HG03571 (cell line): ENCODE data around the gene STX5.
"Not testable (repeated sequence)": the region's sequence is repeated elsewhere in the genome, so short reads cannot be mapped to it uniquely, and the experiment has no call there.

Experiments used
- ATAC-seq: cut with Tn5 transposase; IDR thresholded peaks from one replicate; pipeline ENCODE4 v1.9.1; 2021; ENCODE audit not compliant: unreplicated experiment

STX5 gene

DNA sequence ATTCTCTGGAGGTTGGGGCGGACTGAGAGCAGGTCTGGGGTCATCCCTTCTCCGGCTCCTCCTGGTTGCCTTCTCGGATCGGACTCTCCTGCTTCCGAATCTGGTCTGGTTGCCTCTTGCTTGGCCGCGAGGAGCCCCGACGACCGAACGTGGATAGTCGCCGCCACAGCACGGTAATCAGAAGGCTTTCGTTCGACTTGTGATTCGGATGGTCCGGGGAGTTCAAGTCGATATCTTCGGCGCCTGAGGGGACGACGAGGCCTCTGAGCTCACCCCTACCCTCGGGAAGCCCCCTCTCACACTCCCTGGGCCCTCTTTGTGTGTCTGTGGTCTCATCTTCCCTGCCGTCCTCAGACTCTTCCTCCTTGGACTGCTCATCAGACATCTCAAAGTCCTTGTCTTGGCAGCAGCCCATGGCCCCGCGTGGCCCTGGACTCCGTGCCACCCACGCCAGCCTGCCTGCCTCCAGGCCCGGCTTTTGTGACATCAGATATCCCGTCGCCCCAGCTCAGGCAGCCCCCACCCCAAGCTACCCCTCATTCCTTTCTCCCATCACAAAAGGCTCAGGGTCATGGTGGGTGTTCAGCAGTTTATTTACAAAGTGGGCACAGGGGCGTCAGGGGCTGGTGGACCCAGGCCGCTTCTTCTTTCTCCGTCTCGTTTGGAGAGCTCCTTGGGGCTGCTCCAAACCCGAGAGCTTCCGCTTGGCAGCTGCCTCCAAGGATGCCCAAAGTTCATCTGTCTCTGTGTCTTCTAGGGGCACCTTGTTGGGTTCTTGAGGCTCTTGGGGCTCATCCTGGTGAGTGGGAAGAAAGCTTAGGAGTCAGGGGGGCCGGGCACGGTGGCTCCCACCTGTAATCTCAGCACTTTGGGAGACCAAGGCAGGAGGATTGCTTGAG is 734 bp upstream of the STX5 start, which contains the start of gene TEX54:
TEX54 (minus strand) TSS at position 506 of the 899 bp plus-strand sequence.
- peak; percentile 10 for ATAC-seq

DNA sequence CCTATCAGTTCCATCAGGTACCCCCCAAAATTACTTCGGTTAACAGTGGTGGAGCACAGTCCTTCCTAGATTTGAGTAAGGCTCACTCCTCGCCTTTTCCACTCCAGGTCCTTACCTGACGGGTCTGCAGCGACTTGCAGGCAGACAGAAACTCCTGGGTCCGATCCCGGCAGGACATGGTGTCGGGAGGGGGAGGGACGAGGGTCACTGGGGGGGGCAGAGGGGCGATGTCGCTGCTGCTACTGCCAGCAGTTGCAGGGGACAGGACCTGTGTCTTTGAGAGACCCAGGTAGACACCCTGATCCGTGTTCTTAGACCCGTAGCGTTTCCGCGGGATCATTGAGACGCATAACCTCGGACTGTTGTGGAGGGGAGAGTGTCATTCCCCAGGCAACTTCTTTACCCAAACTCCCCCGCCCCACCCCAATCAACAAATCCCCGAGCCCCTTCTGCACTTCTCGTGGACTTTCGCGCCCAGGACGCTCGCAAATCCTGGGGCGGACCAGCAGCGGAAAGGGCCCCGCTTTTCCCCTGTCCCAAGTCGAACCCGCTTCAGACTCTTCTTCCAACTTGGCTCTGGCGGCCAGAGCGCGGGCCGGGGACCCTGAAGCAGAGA is 839 bp downstream of the STX5 start:
- no peak for ATAC-seq

DNA sequence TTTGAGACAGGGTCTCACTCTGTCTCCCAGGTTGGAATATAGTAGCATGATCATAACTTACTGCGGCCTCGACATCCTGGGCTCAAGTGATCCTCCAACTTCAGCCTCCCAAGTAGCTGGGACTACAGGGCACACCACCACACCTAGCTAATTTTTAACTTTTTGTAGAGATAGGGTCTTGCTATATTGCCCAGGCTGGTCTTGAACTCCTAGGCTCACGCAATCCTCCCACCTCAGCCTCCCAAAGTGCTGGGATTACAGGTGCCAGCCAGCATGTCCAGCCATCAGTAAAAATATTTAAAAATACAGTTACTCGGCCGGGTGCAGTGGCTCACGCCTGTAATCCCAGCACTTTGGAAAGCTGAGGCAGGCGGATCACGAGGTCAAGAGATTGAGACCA is 3.7 kb downstream of the STX5 start:
- ATAC-seq, result not testable (repeated sequence)

DNA sequence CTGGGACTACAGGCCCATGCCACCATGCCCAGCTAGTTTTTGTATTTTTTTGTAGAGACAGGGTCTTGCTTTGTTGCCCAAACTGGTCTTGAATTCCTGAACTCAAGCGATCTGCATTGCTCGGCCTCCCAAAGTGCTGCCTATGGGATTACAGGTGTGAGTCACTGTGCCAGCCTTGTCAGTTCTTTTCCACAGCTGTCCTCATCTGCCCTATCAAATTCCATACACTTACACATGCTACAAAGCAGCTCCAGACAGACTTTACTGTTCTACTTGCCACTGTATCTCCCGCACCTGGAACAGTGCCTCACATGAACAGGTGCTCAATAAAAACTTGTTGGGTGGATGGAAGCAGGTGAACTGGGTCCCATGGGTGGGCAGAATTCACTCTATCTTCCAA is 8.2 kb downstream of the STX5 start:
- ATAC-seq, result no peak

DNA sequence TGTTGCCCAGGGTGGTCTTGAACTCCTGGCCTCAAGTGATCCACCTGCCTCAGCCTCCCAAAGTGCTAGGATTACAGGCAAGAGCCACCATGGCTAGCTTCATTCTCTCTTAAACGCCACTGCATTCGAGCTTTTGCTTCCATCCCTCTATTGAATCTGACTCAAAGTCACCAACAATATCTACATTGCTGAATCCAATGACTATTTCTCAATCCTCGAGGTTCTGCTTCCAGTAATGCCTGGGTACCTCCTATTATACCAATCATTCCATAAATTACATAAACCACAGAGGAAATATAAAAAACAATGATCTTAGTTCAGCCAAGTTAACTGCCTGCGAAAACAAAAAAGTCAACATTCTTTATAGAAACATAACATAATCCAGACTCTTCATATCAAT is 14.7 kb downstream of the STX5 start:
- no peak for ATAC-seq

DNA sequence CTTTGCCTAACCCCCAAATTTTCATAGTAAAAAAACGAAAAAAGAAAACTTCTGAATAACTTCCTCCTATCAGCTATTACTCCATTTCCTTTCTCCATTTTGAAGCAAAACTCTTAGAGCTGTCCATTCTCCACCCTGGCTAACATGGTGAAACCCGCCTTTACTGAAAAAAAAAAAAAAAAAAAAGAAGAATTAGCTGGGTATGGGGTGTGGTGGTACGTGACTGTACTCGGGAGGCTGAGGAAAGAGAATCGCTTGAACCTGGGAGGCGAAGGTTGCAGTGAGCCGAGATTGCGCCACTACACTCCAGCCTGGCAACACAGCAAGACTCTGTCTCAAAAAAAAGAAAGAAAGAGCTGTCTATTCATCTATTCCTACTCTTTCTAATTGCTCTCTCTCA is 15.3 kb downstream of the STX5 start:
- no peak for ATAC-seq

DNA sequence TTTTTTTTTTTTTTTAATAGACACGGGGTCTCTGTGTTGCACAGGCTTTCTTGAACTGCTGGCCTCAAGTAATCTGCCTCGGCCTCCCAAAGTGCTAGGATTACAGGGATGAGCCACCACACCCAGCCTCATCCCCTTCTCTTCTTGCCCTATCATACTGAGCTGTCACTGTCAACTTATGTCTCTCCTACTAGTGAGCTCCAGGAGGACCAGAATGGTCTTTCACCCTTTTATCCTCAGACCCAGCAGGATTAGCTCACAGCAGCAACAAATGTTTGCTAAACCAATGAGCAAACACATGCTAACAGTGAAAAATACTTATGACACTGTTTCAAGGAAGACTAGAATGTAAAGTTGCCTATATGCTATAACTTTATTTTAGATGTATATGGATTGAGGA is 20.2 kb downstream of the STX5 start:
- no peak for ATAC-seq

DNA sequence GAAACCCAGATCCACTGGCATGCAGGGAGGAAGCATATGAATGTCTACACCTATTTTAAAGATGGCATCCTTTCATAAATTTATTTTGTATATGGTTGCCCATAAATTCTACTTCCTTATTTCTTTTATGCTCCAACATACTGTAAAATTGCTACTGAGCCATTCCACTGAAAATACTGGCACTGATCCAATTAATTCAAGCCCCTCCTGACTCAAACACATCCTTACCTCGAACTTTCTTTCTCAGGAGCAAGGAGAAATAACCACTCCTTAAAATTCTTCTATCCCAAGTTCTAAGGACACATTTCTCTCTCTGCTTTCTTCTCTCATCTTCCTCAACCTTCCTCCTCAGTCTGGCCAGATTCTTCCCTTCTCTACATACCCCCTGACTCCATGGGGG is 21.1 kb downstream of the STX5 start:
- ATAC-seq, result no peak

DNA sequence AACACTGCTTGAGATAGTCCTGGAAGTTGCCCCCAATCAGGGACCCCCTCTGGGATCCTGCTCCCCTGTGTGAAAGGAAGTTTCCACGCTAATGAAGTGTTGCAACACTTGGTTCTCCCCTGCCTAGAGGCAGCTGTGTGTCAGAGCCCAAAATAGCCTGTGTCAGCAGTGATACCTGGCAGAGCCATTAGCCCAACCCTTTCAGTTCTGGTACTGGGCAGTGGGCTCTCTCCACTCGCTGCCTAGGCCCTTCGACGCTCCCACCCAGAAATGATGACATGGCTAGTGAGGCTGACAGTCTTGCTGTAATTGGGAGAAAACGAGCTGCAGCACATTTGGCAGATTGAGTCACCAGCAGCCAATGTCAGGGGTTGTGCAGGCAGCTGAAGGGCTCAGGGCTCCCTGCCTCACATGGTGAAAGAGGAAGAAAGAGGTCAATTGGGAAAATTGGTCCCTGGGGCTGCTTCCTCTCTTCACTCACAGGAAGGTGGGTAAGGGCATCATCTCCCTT is 25.2 kb downstream of the STX5 start:
- ATAC-seq, result no peak

DNA sequence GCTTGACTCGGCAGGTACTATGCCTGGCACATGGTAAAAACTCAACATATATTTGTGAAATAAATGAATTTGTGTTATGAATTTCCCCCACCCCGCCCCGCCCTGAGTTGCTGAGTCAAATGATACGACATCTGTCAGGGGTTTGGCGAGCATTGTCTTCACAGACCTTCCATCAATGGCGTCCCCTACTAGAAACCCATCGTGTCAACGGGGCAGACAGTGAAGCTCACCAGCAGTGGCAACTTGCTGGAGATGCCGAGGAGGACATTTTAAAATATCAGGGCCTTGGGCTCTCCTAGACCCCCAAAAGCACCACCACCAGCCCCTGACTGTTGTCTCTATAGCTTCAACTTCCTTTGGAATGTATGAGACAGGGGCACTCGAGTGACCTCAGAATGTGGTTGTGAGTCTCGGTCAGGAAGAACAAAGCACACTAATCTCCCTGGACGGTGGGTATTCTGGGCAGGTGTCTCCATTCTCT is 25.9 kb downstream of the STX5 start:
- ATAC-seq, result no peak

DNA sequence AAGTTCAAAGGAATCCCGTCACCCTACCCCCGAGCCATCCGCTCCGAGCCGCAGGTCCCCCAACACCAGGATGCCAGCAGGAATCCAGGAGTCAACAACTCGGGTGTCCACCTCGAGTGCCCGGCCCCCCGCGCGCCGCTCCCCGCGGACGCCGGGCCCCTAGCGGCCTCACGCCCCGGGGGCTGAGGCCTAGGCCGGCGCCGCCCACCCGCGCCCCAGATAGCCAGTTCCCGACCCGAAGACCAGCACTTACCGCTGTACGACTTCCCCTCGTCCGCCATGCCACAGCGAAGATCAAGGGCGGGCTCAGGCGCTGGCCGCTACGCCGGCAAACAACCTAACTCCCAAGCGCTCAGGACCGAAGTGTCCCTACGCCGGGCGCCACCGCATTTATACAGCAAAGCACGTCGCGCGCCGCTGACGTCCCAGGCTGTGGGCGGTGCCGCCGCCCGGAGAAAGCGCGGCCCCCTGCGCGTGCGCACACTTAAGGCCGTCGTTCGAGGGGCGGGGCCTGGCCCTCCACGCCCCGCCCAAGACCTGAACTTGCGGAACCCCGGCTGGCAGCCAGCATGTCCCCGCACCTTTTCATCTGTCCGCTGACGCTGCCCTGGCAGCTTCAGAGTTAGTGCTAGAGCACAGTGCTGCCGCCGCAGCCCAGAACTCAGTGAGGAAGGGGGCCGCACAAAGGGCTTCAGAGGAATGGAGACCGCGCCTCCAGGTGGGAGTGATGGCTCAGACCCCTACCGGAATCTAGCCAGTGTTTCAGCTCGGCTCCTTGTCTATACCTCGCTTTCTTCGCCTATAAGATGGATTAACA is 26.6 kb downstream of the STX5 start, which contains the start of gene NXF1:
NXF1 (minus strand) TSS at position 365 of the 817 bp plus-strand sequence; CDS start at position 281, 84 bp downstream.
- peak; percentile 82 for ATAC-seq

DNA sequence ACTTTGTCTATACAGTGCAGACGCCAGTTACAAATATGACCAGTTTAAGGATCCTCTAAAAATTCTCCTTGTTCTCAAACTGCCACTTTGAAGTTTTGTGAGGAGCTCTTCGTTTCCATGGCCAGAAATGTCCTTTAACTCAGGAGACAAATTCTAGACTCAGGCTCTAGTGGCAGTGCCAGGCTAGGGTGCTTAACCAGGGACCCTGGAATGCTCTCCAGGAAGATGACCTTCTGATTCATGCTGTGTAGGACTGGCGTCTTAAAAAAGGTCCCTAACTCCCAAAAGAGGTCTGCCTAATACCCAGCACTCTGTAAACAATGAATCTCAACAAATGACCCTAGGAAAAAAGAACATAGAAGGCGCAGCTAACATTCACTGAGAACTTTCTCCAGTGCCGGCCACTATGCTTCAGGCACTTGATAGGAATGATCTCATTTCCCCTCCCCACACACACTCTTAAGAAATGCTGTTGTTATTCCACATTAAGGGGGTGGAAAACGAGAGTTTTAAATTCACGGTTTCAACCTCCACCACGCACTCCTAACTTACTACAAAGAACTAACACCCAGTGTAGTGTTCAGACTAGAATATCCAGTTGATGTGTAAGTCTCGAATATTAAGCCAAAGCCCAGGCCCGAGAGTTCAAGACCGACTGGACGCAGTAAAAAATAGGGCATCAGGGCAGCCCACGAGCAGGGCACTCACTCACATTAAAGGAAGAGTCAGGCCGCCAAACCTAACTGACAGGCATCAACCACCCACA is 27.4 kb downstream of the STX5 start:
- ATAC-seq, result no peak

DNA sequence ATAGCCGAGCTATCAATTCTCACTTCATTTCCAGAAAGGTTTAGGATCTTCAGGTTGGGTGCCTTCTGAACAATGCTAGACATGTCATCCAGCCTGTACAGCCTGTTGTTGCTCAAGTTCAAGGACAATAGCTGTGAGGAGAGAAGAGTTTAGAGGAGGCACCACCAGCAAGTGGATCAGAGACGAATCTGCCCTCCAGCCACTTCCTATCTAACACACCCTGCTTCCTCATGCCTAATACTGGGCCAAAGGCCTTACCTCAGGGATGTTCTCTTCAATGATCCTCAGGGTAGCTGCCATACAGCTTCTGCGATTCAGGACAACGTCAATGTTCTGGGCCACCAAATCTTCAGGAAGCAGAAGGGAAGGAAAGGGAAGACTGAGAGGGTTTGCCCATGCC is 30.8 kb downstream of the STX5 start:
- no peak for ATAC-seq

DNA sequence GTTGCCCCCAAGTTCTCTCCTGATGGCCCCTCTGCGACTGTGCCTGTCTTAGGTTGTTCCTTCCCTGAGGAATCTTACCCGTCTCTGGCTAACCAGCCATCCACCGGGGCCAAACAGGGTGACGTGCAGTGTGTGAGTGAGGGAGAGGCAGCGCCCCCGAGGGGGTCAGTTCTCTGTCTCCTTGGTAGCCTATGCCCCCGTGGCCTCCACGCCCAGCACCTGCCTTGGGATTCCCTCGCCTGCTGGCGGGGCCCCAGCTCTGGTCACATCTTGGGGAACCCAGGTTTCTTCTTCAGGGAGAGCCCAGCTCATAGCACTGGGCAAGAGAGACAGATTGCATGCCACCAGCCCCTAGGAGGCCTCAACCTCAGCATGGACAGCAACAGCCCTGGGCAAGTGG is 32.4 kb downstream of the STX5 start:
- no peak for ATAC-seq

DNA sequence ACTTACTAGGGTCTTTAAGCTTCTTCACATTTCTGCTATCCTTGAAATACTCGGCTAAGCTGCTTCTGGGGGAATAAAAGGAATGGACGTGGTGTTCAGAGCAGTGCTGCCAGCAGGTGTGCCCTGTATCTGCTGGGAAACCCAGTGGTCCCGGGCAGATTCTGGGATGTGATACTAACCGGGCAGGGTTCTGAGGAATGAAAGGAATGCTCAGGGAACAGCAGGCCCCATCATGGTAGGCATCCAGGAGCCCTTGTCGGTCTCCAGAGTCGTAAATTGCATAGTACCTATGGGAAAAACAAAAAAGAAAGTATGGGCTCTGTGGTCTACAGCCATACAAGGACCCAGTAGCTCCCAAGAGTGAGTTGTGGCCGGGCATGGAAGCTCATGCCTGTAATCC is 35.6 kb downstream of the STX5 start:
- no peak for ATAC-seq

DNA sequence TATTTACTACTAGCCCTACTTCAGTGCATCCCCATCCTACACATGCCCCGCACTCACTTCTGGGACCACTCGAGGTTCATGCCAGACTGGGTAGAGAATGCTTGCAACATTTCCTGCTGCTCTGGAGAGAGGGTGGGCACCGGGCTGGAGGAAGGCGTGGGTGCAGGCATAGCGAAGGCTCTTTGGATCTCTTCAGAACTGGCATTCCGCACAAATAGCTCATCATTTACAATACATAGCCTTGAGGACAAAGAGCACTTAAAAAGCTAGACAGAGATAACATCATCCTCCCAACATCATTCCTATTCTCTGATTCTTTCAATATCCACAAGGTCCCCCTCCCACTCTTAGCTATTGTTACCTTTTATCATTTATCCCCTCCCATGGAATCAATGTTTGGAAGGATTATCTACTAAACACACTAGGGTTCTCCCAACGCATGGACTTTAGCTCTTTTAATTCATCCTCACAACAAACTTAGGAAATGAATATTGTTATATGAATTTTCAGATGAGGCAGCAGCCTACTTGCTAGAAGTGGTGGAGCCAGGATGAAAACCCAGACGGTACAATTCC is 37.6 kb downstream of the STX5 start:
- ATAC-seq, result no peak

DNA sequence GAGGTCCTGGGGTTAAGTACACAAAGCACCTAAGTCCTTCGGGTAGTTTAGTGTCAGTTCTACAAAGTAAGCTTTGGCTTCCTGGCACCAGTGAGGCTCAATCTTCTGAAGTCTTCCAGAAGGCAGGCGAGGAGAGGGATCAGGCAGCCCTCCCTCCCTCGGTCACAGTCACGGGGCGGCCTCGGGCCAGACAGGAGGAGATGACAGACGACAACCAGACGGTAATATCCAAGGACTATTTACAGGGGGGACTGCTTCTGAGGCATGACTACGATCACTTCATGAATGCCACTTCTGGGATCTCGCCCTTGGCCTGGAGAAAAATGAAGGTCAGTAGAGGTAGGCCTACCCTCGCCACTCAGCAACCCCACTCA is 39.7 kb downstream of the STX5 start:
- no peak for ATAC-seq

DNA sequence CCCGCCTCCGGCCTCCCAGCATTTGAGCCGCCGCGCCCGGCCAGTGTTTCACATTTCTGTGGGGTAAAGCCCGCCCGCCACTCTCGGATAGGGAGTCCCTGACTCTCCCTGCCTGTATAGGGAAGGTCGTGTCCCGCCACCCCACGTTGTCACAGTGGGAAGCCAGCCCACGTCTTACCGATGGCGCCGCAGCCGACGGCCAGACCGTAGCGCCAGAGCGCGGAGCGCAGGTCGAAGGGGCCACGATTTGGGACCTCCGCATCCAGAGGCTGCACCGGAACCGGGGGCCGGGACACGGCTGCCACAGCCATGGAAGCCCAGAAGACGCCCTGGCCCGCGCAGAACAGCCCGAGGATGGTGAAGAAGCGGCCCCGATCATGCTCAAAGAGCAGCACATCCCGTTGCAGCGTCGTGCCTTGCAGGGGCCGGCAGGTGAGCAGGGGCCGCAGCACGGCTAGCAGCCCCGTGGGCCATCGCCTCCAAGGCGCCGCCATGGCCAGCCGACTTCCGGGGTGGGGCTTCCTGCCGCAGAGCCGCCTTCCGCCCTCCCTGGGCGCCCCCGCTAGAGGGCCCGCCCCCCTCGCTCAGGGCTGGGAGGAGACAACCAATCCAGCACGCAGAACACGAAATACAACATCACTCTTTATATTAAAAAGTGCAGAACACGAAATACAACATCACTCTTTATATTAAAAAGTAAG is 40.2 kb downstream of the STX5 start, which contains the start of gene TMEM223:
TMEM223 (minus strand) TSS at position 506 of the 701 bp plus-strand sequence; CDS start at position 494, 12 bp downstream.
- ATAC-seq, result peak; percentile 63

DNA sequence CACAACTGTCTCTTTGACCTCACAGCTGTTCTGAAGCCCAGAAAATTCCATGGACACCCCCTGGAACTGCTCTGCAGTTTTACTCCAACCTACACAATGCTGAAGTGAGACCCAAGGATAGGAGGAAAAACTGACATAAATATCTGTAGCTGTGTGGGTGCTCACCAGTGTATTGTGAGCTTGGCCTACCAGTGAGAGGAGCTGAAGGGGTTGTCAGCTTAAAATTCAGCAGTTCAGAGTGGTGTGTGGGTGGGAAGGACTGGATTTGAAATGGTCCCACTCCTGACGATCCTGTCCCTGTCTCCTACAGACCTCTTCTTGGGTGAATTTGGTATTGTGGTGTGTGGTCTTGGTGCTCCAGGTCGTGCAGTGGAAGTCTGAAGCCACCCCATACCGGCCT is 42.3 kb downstream of the STX5 start:
- no peak for ATAC-seq
